DOHH2 (cell line): Measurements from ENCODE around the gene PDE7B.

Source experiments
- H3F3A ChIP-seq: fragments of 200-600 bp; sonication (generic), shearing (Covaris generic); 2 replicates; pipeline ENCODE4 v1.6.0; 2016; ENCODE audit warnings: antibody characterized with exemption, mild to moderate bottlenecking; ENCODE audit not compliant: control insufficient read depth, insufficient read depth
- H3K27ac ChIP-seq: fragments of 200-600 bp; sonication (generic); 2 replicates; pipeline ENCODE4 v1.5.1; 2014; ENCODE audit warnings: low read depth, mild to moderate bottlenecking, low read length, moderate library complexity
- H3K27me3 ChIP-seq: fragments of 200-600 bp; sonication (generic); 2 replicates; pipeline ENCODE4 v1.6.1; 2014; ENCODE audit warnings: mild to moderate bottlenecking, low read length, mixed read lengths; ENCODE audit not compliant: control insufficient read depth
- H3K36me3 ChIP-seq: fragments of 200-600 bp; sonication (generic); 2 replicates; pipeline ENCODE4 v1.6.1; 2014; ENCODE audit warnings: mild to moderate bottlenecking, low read length, moderate library complexity, mixed read lengths; ENCODE audit not compliant: control insufficient read depth
- H3K4me1 ChIP-seq: fragments of 200-600 bp; sonication (generic); 2 replicates; pipeline ENCODE4 v1.6.1; 2014; ENCODE audit warnings: mild to moderate bottlenecking, low read length, mixed read lengths; ENCODE audit not compliant: control insufficient read depth
- H3K4me2 ChIP-seq: fragments of 200-600 bp; sonication (generic); 2 replicates; pipeline ENCODE4 v1.6.0; 2014; ENCODE audit warnings: mild to moderate bottlenecking, low read length, moderate library complexity
- H3K4me3 ChIP-seq: fragments of 200-600 bp; sonication (generic); 2 replicates; pipeline ENCODE4 v1.5.1; 2014; ENCODE audit warnings: mild to moderate bottlenecking, low read length, mixed read lengths
- H3K79me2 ChIP-seq: fragments of 200-600 bp; sonication (generic); 2 replicates; pipeline ENCODE4 v1.6.1; 2014; ENCODE audit warnings: mild to moderate bottlenecking, low read length, mixed read lengths; ENCODE audit not compliant: control insufficient read depth
- H3K9me2 ChIP-seq: fragments of 200-600 bp; sonication (generic); replicated peaks from 2 replicates; pipeline ENCODE4 v1.6.1; 2014; ENCODE audit warnings: mild to moderate bottlenecking, low read length, mixed read lengths; ENCODE audit not compliant: control insufficient read depth
- H3K9me3 ChIP-seq: fragments of 200-600 bp; sonication (generic); 2 replicates; pipeline ENCODE4 v1.6.1; 2014; ENCODE audit warnings: antibody characterized with exemption, low read length, mixed read lengths; ENCODE audit not compliant: control insufficient read depth, insufficient read depth
- H4K20me1 ChIP-seq: fragments of 200-600 bp; sonication (generic); 2 replicates; pipeline ENCODE4 v1.6.0; 2014; ENCODE audit warnings: low read depth, mild to moderate bottlenecking, antibody characterized with exemption, low read length, moderate library complexity; ENCODE audit not compliant: control insufficient read depth, insufficient read depth
- EZH2phosphoT487 ChIP-seq: fragments of 200-600 bp; sonication (generic); IDR thresholded peaks from 2 replicates; pipeline ENCODE4 v1.6.1; 2017; ENCODE audit warnings: borderline replicate concordance, mild to moderate bottlenecking, antibody characterized with exemption, low read length, moderate library complexity, mixed read lengths
- TF ChIP-seq, protein P1 (sequence below): fragments of 200-600 bp; sonication (generic); IDR thresholded peaks from one replicate; pipeline ENCODE4 v1.5.1; 2014; ENCODE audit warnings: antibody characterized with exemption, mild to moderate bottlenecking, low read depth, low read length; ENCODE audit not compliant: poor library complexity, severe bottlenecking

PDE7B gene

DNA sequence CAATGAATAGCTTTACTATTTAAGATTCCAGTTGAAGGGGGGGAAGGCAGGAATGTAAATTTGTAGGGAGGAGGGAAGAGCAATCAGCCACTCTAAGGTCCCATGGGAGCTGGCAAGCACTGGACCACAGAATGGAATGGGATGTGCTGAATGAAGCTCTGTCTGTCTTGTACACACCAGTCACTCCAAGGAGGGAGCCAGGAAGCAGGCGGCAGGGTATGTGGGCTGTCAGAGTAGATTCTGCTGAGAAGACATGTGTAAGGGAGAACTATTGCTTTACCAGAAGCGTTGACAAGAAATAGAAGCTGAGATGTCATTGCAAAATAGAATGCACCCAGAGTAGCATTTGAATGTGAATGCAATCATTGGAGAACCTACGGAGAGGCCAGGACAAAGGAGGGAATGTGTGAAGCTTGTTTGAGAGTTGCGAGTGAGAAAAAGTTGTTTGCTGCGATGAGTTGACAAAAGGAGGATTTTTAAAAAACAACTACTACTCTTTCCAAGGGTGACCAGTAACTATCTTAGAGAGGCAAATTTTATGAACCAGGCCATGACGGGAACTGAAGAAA lies 25.2 kb upstream of the PDE7B start:
- H3K36me3 ChIP-seq, result no peaks in the 10 kb centered on the region
- no peak overlapping the region for H3K27ac ChIP-seq
- no peaks in the 10 kb centered on the region for H3K9me3 ChIP-seq
- H3K9me2 ChIP-seq, result no peaks in the 10 kb centered on the region
- no peaks in the 10 kb centered on the region for H4K20me1 ChIP-seq
- H3K4me1 ChIP-seq, result no peaks in the 10 kb centered on the region
- no peak for TF ChIP-seq EZH2phosphoT487
- TF ChIP-seq, protein P1, sequence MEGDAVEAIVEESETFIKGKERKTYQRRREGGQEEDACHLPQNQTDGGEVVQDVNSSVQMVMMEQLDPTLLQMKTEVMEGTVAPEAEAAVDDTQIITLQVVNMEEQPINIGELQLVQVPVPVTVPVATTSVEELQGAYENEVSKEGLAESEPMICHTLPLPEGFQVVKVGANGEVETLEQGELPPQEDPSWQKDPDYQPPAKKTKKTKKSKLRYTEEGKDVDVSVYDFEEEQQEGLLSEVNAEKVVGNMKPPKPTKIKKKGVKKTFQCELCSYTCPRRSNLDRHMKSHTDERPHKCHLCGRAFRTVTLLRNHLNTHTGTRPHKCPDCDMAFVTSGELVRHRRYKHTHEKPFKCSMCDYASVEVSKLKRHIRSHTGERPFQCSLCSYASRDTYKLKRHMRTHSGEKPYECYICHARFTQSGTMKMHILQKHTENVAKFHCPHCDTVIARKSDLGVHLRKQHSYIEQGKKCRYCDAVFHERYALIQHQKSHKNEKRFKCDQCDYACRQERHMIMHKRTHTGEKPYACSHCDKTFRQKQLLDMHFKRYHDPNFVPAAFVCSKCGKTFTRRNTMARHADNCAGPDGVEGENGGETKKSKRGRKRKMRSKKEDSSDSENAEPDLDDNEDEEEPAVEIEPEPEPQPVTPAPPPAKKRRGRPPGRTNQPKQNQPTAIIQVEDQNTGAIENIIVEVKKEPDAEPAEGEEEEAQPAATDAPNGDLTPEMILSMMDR, result no peak
- no peak overlapping the region for H3K4me2 ChIP-seq
- H3K4me3 ChIP-seq, result no peak overlapping the region
- H3K79me2 ChIP-seq, result no peaks in the 10 kb centered on the region
- no peaks in the 10 kb centered on the region for H3F3A ChIP-seq
- peaks cover 4% of the 10 kb centered on the region; the same call in 1 of the 2 replicates for H3K27me3 ChIP-seq

DNA sequence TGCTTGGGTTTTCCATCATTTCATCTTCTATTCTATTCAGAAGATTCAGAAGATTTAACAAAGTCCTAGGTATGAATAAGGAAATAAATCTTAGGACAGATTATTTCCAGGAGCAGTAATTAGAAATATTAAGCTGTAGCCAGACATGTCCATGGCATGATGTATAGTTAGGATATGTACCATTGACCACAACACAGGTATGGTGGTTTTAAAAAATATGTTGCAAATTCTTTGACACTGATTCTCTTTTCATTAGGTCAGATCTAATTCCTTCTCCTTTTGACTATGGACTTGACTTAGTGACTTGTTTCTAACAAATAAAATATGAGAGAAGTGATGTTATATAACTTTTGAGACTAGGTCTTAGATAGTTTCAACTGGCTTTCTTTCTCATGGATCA lies 23.5 kb upstream of the PDE7B start:
- TF ChIP-seq, protein P1, result no peak
- no peak for TF ChIP-seq EZH2phosphoT487
- no peaks in the 10 kb centered on the region for H3K79me2 ChIP-seq
- no peaks in the 10 kb centered on the region for H4K20me1 ChIP-seq

DNA sequence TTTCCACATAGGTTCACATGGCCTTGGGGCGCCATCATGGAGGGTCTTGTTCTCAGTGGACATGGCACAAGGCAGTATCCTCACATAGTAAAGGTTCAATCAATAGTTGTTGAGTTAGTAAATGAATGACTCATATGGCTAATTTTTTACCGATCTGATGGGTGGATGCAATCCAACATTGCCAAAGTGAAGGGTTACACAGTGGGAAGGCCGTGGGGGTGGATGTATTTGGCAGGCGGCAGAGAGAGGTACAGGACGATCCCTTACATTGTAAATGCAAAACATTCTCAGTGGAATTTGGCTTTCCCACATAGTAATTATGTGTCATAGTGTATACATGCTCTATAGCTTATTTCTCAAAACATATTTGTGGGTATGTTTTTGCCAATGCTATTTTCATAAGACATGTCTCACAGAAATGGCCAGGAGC lies 21.0 kb upstream of the PDE7B start:
- H3K9me3 ChIP-seq, result no peaks in the 10 kb centered on the region
- no peak overlapping the region for H3K27ac ChIP-seq
- no peaks in the 10 kb centered on the region for H3K79me2 ChIP-seq
- H3K4me1 ChIP-seq, result no peaks in the 10 kb centered on the region
- H3K36me3 ChIP-seq, result no peaks in the 10 kb centered on the region
- no peaks in the 10 kb centered on the region for H3F3A ChIP-seq
- H3K9me2 ChIP-seq, result no peaks in the 10 kb centered on the region
- H3K27me3 ChIP-seq, result peaks cover 9% of the 10 kb centered on the region
- no peaks in the 10 kb centered on the region for H4K20me1 ChIP-seq
- no peak overlapping the region for H3K4me3 ChIP-seq
- no peak overlapping the region for H3K4me2 ChIP-seq
- TF ChIP-seq EZH2phosphoT487, result no peak
- TF ChIP-seq, protein P1, result no peak

More for the DNA sequence above, 23.5 kb upstream of the PDE7B start:
- Histone ChIP-seq H3K9me2 (no peaks in the 10 kb centered on the region), H3K4me1 (no peaks in the 10 kb centered on the region), H3K4me2 (no peak overlapping the region), H3F3A (no peaks in the 10 kb centered on the region), H3K4me3 (no peak overlapping the region), H3K27me3 (no peaks in the 10 kb centered on the region), H3K36me3 (no peaks in the 10 kb centered on the region), H3K9me3 (no peaks in the 10 kb centered on the region), H3K27ac (no peak overlapping the region)
